Measurements from ENCODE around the gene ZNF280C.
"Not testable (repeated sequence)": the region's sequence is repeated elsewhere in the genome, so short reads cannot be mapped to it uniquely, and the experiment has no call there.

ZNF280C gene

GRCh38 chrX:130268449-130269170 lies at the start of gene ZNF280C:
TSS of gene ZNF280C (minus strand) at chrX:130268899. CDS start at chrX:130260449, 8,450 bp downstream.
- peak; percentile 79 for DNase-seq (ENCODE audit: low spot score)

GRCh38 chrX:130304587-130305368 lies 36.1 kb upstream of the ZNF280C start:
- no peak for DNase-seq (ENCODE audit: low spot score)

- DNase-seq (ENCODE audit: low spot score), result no peak
These were observed 33.3 kb upstream of the ZNF280C start for GRCh38 chrX:130301977-130302376.

GRCh38 chrX:130301405-130301804 lies 32.7 kb upstream of the ZNF280C start:
- DNase-seq (ENCODE audit: low spot score), result no peak

GRCh38 chrX:130300010-130300282 lies 31.2 kb upstream of the ZNF280C start:
- no peak for DNase-seq (ENCODE audit: low spot score)

GRCh38 chrX:130299279-130300009 lies 30.7 kb upstream of the ZNF280C start:
- DNase-seq (ENCODE audit: low spot score), result no peak

- no peak for DNase-seq (ENCODE audit: low spot score)
These were observed 28.0 kb upstream of the ZNF280C start for GRCh38 chrX:130296743-130297142.

- no peak for DNase-seq (ENCODE audit: low spot score)
These were observed 27.6 kb upstream of the ZNF280C start for GRCh38 chrX:130296297-130296678.

- no peak for DNase-seq (ENCODE audit: low spot score)
These were observed 27.0 kb upstream of the ZNF280C start for GRCh38 chrX:130295519-130296296.

- no peak for DNase-seq (ENCODE audit: low spot score)
These were observed 18.5 kb upstream of the ZNF280C start for GRCh38 chrX:130287071-130287770.

- no peak for DNase-seq (ENCODE audit: low spot score)
These were observed 17.0 kb upstream of the ZNF280C start for GRCh38 chrX:130285710-130286109.

GRCh38 chrX:130285069-130285620 lies 16.4 kb upstream of the ZNF280C start:
- no peak for DNase-seq (ENCODE audit: low spot score)

GRCh38 chrX:130282151-130282550 lies 13.5 kb upstream of the ZNF280C start:
- DNase-seq (ENCODE audit: low spot score), result no peak

GRCh38 chrX:130280901-130281300 lies 12.2 kb upstream of the ZNF280C start:
- DNase-seq (ENCODE audit: low spot score), result no peak

GRCh38 chrX:130272253-130272652 lies 3.6 kb upstream of the ZNF280C start:
- not testable (repeated sequence) for DNase-seq (ENCODE audit: low spot score)

GRCh38 chrX:130269391-130269790 lies 692 bp upstream of the ZNF280C start:
- DNase-seq (ENCODE audit: low spot score), result not testable (repeated sequence)

- no peak for DNase-seq (ENCODE audit: low spot score)
These were observed 697 bp downstream of the ZNF280C start for GRCh38 chrX:130267956-130268448.

- no peak for DNase-seq (ENCODE audit: low spot score)
These were observed 4.1 kb downstream of the ZNF280C start for GRCh38 chrX:130264573-130264972.

- no peak for DNase-seq (ENCODE audit: low spot score)
These were observed 5.7 kb downstream of the ZNF280C start for GRCh38 chrX:130263016-130263415.

- no peak for DNase-seq (ENCODE audit: low spot score)
These were observed 6.5 kb downstream of the ZNF280C start for GRCh38 chrX:130262231-130262630.

GRCh38 chrX:130261296-130261893 lies 7.3 kb downstream of the ZNF280C start:
- DNase-seq (ENCODE audit: low spot score), result no peak
